HG02840 (cell line): ENCODE measurements around the gene SMARCA5.
"Not testable (repeated sequence)": the region's sequence is repeated elsewhere in the genome, so short reads cannot be mapped to it uniquely, and the experiment has no call there.

Source experiments
- ATAC-seq: cut with Tn5 transposase; IDR thresholded peaks from one replicate; pipeline ENCODE4 v1.9.1; 2021; ENCODE audit warnings: mild to moderate bottlenecking, moderate library complexity, moderate number of reproducible peaks; ENCODE audit not compliant: unreplicated experiment, low FRiP score

Gene SMARCA5, protein sequence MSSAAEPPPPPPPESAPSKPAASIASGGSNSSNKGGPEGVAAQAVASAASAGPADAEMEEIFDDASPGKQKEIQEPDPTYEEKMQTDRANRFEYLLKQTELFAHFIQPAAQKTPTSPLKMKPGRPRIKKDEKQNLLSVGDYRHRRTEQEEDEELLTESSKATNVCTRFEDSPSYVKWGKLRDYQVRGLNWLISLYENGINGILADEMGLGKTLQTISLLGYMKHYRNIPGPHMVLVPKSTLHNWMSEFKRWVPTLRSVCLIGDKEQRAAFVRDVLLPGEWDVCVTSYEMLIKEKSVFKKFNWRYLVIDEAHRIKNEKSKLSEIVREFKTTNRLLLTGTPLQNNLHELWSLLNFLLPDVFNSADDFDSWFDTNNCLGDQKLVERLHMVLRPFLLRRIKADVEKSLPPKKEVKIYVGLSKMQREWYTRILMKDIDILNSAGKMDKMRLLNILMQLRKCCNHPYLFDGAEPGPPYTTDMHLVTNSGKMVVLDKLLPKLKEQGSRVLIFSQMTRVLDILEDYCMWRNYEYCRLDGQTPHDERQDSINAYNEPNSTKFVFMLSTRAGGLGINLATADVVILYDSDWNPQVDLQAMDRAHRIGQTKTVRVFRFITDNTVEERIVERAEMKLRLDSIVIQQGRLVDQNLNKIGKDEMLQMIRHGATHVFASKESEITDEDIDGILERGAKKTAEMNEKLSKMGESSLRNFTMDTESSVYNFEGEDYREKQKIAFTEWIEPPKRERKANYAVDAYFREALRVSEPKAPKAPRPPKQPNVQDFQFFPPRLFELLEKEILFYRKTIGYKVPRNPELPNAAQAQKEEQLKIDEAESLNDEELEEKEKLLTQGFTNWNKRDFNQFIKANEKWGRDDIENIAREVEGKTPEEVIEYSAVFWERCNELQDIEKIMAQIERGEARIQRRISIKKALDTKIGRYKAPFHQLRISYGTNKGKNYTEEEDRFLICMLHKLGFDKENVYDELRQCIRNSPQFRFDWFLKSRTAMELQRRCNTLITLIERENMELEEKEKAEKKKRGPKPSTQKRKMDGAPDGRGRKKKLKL

DNA sequence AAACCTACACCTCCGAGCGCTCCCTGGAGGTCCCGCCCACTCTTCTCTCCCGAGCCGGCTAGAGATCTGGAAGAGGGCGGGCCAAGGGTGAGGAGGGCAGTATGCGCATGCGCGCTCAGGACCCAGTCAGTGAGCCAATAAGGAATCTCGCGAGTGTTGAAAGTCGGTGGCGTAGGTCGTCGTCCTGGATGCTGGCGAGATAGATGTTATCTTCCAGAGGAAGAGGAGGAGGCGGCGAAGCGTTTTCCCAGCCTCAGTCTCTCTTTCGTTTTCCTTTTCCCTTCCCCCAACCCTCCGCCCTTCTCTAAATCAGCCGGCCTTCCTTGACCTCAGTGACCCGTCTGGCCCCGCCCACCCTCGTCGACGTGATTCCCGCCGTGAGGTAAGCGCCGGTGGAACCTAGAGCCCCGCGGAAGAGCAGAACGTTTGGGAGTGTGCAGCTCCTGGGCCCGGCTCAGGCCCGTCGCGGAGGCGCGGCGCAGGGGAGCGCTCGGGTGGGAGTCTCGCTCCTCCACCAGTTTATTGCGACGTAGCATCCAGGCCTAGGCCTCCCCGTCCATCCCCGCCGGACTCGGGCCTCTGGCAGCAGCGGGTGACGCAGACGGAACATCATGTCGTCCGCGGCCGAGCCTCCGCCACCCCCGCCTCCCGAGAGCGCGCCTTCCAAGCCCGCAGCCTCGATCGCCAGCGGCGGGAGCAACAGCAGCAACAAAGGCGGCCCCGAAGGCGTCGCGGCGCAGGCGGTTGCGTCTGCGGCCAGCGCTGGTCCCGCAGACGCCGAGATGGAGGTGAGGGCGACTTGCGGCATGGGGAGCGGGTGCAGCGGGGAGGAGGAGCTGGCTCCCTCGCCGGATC is at the start of gene SMARCA5:
Gene SMARCA5 (plus strand): TSS at position 389 of the 855 bp plus-strand sequence. CDS start 223 bp downstream, at position 612.
- ATAC-seq = peak; percentile 88

- no peak for ATAC-seq
Measured at GRCh38 chr4:143473334-143474126, 40.0 kb upstream of the SMARCA5 start.

- ATAC-seq = no peak
Measured at GRCh38 chr4:143477487-143477886, 36.0 kb upstream of the SMARCA5 start.

DNA sequence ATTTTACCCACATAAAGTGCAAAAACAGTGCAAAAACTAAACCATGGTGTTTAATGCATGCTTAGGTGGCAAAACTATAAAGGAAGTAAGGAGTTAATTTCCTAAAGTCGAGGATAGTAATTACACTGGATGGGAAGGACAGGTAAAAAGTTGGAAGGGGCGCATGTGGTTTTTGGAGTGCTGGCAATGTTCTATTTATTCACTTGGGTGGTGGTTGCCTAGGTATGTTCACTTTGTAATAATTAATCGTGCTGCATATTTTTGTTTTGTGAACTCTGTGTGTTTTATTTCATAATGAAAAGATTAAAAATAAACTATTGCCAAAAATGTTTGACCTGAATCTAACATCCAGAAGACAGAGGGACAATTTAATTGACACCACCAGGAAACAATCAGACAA is 32.1 kb upstream of the SMARCA5 start:
- no peak for ATAC-seq

DNA sequence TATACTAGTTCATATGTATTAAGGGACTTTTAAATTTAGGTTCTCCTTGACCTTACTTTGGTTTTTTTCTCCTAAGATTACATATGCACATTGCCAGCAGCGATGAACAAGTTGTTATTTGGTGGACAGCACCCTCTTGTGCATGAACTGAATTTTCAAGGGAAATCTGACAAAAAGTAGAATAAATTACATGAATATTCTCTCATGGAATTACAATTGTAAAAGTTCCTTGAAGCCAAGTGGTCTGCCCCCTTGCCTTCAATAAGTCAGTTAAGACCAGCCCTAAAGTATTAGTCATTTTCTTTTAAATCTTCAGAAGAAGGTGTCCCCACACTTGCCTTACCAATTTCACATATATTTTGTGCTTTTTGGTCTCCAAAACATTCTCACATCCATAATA is 30.7 kb upstream of the SMARCA5 start:
- no peak for ATAC-seq

GRCh38 chr4:143486314-143486713 is 27.2 kb upstream of the SMARCA5 start:
- ATAC-seq = no peak

GRCh38 chr4:143488687-143489086 is 24.8 kb upstream of the SMARCA5 start:
- ATAC-seq = no peak

- no peak for ATAC-seq
Measured at GRCh38 chr4:143489106-143489505, 24.4 kb upstream of the SMARCA5 start.

- no peak for ATAC-seq
Measured at GRCh38 chr4:143498021-143498420, 15.5 kb upstream of the SMARCA5 start.

DNA sequence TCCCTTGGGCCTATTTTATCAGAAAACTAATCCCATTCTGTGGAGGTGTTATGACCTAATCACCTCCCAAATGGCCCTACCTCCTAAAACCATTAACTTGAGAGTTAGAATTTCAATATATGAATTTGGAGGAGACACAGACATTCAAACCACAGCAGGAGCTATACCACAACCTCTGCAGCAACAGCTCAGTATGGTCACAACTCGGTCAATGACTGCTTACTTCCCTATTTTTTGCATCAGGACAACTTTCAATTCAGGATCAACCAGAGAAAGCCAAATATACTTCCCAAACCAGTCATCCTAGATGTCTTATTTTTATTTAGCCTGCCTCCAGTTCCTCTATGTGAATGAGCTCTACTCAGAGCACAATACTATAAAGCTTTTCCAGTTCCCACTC is 11.3 kb upstream of the SMARCA5 start:
- ATAC-seq = no peak

DNA sequence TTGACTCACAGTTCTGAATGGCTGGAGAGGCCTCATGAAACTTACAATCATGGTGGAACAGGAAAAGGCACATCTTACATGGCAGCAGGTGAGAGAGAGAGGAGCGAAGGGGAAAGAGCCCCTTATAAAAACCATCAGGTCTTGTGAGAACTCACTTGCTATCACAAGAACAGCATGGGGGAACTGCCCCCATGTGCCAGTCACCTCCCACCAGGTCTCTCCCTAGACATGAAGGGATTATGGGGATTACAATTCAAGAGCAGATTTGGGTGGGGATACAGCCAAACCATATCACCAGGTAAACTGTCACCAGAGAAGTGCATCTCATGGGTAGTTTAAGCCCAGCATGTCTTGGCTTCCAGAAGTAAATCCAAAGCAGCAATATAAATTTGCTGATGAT is 7.5 kb upstream of the SMARCA5 start:
- no peak for ATAC-seq

GRCh38 chr4:143511906-143512305 is 1.6 kb upstream of the SMARCA5 start:
- ATAC-seq = no peak

GRCh38 chr4:143512978-143513313 is 556 bp upstream of the SMARCA5 start:
- ATAC-seq = peak; percentile 29

DNA sequence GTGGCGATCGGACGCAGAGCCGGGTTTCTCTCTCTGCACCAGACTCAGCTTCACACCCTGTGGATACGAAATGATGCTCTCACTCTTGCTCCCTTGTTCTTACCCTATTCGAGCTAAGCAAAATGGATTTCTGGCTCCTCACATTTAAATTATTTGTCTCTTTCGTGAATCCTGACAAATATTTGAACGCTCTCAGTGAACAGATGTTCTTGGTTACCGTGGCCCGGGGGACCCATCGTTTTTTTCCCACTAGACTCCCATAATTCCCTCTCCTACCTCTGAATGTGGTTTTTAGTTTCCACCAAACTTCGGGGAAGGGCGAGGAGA is 630 bp downstream of the SMARCA5 start:
- ATAC-seq = no peak

GRCh38 chr4:143514497-143514896 is 995 bp downstream of the SMARCA5 start:
- no peak for ATAC-seq

DNA sequence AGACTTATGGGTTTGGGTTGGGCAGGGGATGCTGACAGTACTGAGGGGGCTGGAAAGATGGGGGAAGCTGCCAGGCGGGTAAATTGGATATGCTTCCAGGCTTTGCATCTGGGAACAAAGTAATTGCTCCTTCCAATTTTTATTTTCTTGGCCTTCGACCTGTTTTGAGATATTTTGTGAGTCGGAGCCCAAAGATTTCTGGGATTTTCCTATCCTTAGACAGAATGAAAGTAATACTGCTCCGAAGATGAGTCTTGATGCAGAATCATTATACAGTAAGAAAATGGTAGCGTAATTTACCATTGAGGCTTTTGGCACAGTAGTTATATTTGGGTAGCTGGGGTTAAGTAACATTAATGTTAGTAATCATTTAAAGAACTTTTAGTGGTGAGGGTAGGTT is 1.4 kb downstream of the SMARCA5 start:
- no peak for ATAC-seq

- ATAC-seq = no peak
Measured at GRCh38 chr4:143515905-143516304, 2.4 kb downstream of the SMARCA5 start.

DNA sequence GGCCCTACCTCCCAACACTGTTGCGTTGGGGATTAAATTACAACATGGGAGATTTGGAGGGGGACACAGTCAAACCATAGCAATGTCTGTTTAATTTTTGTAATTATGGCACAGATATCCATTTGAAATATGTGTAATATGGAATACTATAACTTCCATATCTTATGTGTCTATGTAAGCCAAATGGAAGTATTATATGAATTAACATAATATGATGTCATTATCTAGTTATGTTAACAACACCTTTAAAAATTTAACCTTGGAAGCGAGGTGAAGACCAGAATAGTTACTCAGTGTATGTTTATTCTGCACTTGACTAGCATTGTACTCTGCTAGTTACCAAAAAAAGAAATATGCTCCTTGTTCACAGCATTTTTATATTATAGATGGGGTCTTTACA is 4.3 kb downstream of the SMARCA5 start:
- ATAC-seq = no peak

DNA sequence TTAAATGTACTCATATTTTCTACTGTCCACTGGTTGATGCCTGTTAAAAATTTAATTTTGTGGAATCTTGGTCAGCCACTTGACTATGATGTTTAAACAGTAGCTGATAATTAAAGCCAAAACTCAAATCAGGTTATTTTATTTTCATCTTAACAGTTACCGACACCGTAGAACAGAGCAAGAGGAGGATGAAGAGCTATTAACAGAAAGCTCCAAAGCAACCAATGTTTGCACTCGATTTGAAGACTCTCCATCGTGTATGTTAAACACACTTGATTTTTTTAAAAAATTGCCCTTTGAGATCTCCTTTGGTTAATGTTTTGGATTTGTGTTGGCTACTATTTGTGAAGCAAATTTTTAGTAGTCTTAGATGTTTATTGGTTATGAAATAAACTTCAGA is 10.7 kb downstream of the SMARCA5 start:
- no peak for ATAC-seq

DNA sequence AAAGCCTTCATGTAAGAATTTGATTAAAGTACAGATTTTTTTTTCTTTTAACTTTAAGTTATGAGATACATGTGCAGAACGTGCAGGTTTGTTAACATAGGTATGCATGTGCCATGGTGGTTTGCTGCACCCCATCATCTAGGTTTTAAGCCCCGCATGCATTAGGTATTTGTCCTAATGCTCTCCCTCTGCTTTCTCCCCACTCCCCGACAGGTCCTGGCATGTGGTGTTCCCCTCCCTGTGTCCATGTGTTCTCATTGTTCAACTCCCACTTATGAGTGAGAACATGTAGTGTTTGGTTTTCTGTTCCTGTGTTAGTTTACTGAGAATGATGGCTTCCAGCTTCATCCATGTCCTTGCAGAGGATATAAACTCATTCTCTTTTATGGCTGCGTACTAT is 14.5 kb downstream of the SMARCA5 start:
- not testable (repeated sequence) for ATAC-seq
